ENCODE results near the gene KIF21A. TPM values are rescaled to one million over a fixed set of nuclear protein-coding genes. Genes with fewer than 3 reads are reported as not detected.

Gene KIF21A
- total RNA-seq, 3 donors from 2014 or later (not counting 1 experiment from before 2014, with no cell fraction given) = 11.5 to 31.6 (median 18.0) TPM

GRCh38 chr12:39401459-39401858, 41.5 kb downstream of the KIF21A start:
- Mint-ChIP-seq H3K27me3 (ENCODE audit: low read depth in 2 of 2) (no peaks in the 10 kb centered on the region), H3K4me3 (no peak overlapping the region), H3K4me1 (peaks cover 6 to 16% of the 10 kb centered on the region in 2 donors), H3K36me3 (no peaks in the 10 kb centered on the region), H3K27ac (no peak overlapping the region), H3K9me3 (no peaks in the 10 kb centered on the region)
- H3K4me3 ChIP-seq (ENCODE audit: low read length) = no peak overlapping the region
- H3K36me3 ChIP-seq (ENCODE audit: control insufficient read depth, insufficient read depth, low read length) = no peaks in the 10 kb centered on the region
- ATAC-seq (no peak), DNase-seq (no peak)
- 100% methylated on average over 1 of the region's 2 CpGs for WGBS (ENCODE audit: insufficient coverage)
- no peaks in the 10 kb centered on the region for H3K4me1 ChIP-seq (ENCODE audit: control insufficient read depth, insufficient read depth, low read length)
- no peak overlapping the region for H3K27ac ChIP-seq (ENCODE audit: low read length)
- intact Hi-C loops (cut with micrococcal nuclease) = no loop called here
- no peaks in the 10 kb centered on the region for H3K9me3 ChIP-seq (ENCODE audit: control insufficient read depth, insufficient read depth, low read length)
- H3K27me3 ChIP-seq (ENCODE audit: control insufficient read depth, insufficient read depth, low read length) = no peaks in the 10 kb centered on the region
- TF ChIP-seq, protein P1, sequence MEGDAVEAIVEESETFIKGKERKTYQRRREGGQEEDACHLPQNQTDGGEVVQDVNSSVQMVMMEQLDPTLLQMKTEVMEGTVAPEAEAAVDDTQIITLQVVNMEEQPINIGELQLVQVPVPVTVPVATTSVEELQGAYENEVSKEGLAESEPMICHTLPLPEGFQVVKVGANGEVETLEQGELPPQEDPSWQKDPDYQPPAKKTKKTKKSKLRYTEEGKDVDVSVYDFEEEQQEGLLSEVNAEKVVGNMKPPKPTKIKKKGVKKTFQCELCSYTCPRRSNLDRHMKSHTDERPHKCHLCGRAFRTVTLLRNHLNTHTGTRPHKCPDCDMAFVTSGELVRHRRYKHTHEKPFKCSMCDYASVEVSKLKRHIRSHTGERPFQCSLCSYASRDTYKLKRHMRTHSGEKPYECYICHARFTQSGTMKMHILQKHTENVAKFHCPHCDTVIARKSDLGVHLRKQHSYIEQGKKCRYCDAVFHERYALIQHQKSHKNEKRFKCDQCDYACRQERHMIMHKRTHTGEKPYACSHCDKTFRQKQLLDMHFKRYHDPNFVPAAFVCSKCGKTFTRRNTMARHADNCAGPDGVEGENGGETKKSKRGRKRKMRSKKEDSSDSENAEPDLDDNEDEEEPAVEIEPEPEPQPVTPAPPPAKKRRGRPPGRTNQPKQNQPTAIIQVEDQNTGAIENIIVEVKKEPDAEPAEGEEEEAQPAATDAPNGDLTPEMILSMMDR (IDR thresholded peaks at IDR 0.05) = no peak

DNA sequence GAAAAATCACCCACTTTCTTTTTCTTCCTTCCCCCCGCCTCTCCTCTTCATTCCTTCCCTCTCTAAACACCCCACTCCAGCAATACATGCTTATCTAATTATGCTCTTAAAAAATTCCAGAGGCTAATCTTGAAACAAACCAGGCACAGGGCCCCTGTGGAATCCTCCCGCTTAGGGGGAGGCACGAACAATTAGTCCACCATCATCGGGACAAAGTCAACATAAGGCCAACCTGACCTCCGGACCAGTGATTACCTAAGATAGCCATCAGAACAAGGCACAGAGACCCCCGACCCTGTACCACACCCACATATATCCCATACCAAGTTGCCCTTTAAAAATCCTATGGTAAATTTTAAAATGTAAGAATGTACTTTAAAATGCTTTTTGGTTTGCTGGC, 47.1 kb downstream of the KIF21A start:
- Mint-ChIP-seq H3K4me1 (peaks cover 7 to 12% of the 10 kb centered on the region in 2 donors), H3K27me3 (ENCODE audit: low read depth in 2 of 2) (no peaks in the 10 kb centered on the region), H3K9me3 (no peaks in the 10 kb centered on the region), H3K27ac (no peak overlapping the region), H3K4me3 (no peak overlapping the region), H3K36me3 (no peaks in the 10 kb centered on the region)
- intact Hi-C loops (cut with micrococcal nuclease) = no loop called here
- no peak for ATAC-seq
- TF ChIP-seq, protein P1 (IDR thresholded peaks at IDR 0.05) = no peak
- Histone ChIP-seq H3K9me3 (ENCODE audit: control insufficient read depth, insufficient read depth, low read length) (no peaks in the 10 kb centered on the region), H3K27ac (ENCODE audit: low read length) (no peak overlapping the region), H3K36me3 (ENCODE audit: control insufficient read depth, insufficient read depth, low read length) (no peaks in the 10 kb centered on the region), H3K4me1 (ENCODE audit: control insufficient read depth, insufficient read depth, low read length) (no peaks in the 10 kb centered on the region), H3K27me3 (ENCODE audit: control insufficient read depth, insufficient read depth, low read length) (no peaks in the 10 kb centered on the region), H3K4me3 (ENCODE audit: low read length) (no peak overlapping the region)
- 95% methylated on average over 5 of the region's 6 CpGs for WGBS (ENCODE audit: insufficient coverage)
- DNase-seq = no peak

DNA sequence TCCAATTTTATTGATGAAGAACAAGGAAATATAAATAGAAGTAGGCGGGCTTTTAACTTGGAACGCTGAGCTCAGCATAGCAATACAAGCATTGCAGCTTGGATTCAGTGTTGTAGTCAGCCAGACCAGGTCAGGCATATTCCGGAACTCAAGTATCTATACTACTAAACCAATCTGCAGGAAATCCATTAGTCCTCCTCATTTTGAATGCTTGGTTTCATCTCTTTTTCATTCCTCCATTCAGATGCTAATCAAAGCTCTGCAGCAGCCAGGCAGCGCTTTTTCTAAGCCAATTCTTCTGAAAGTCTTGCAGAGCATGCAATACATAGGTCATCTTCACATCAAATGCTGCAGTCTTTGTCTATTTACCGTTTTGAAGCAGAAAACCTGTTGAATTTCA, 49.0 kb downstream of the KIF21A start:
- Mint-ChIP-seq H3K36me3 (no peaks in the 10 kb centered on the region), H3K4me3 (no peak overlapping the region), H3K4me1 (peaks cover 7 to 8% of the 10 kb centered on the region in 2 donors), H3K9me3 (no peaks in the 10 kb centered on the region), H3K27ac (no peak overlapping the region), H3K27me3 (ENCODE audit: low read depth in 2 of 2) (no peaks in the 10 kb centered on the region)
- intact Hi-C loops (cut with micrococcal nuclease) = no loop called here
- H3K4me1 ChIP-seq (ENCODE audit: control insufficient read depth, insufficient read depth, low read length) = no peaks in the 10 kb centered on the region
- H3K9me3 ChIP-seq (ENCODE audit: control insufficient read depth, insufficient read depth, low read length) = no peaks in the 10 kb centered on the region
- TF ChIP-seq, protein P1 (IDR thresholded peaks at IDR 0.05) = no peak
- 80% methylated on average over 5 of the region's 5 CpGs for WGBS (ENCODE audit: insufficient coverage)
- ATAC-seq = no peak
- H3K27ac ChIP-seq (ENCODE audit: low read length) = no peak overlapping the region
- H3K4me3 ChIP-seq (ENCODE audit: low read length) = no peak overlapping the region
- DNase-seq = no peak
- no peaks in the 10 kb centered on the region for H3K36me3 ChIP-seq (ENCODE audit: control insufficient read depth, insufficient read depth, low read length)
- H3K27me3 ChIP-seq (ENCODE audit: control insufficient read depth, insufficient read depth, low read length) = no peaks in the 10 kb centered on the region

DNA sequence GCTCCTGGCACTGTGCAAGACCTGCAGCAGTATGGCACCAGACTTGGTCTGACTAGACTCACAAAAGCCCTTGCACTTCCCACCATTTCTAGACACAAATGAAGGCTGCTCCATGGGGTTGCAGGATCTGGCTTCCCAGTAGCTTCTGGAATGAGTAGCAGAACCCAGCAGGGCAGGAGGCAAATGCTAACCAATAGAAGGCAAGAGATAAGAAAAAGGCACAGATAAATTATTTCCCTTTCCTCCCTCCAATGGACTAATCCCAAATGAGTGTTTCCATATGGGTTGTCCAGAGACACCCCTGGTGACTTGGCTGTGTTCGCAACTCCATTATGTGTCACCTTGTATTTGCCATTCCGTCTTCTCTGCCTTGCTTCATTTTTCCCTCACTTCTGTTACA, 49.7 kb downstream of the KIF21A start:
- TF ChIP-seq, protein P1 (IDR thresholded peaks at IDR 0.05) = no peak
- Mint-ChIP-seq H3K4me1 (peaks cover 7 to 8% of the 10 kb centered on the region in 2 donors), H3K9me3 (no peaks in the 10 kb centered on the region), H3K36me3 (no peaks in the 10 kb centered on the region), H3K27ac (no peak overlapping the region), H3K4me3 (no peak overlapping the region), H3K27me3 (ENCODE audit: low read depth in 2 of 2) (no peaks in the 10 kb centered on the region)
- no peak for ATAC-seq
- no peak for DNase-seq
- no peaks in the 10 kb centered on the region for H3K9me3 ChIP-seq (ENCODE audit: control insufficient read depth, insufficient read depth, low read length)
- no peak overlapping the region for H3K27ac ChIP-seq (ENCODE audit: low read length)
- 100% methylated on average over 2 of the region's 2 CpGs for WGBS (ENCODE audit: insufficient coverage)
- no peak overlapping the region for H3K4me3 ChIP-seq (ENCODE audit: low read length)
- intact Hi-C loops (cut with micrococcal nuclease) = no loop called here
- no peaks in the 10 kb centered on the region for H3K4me1 ChIP-seq (ENCODE audit: control insufficient read depth, insufficient read depth, low read length)
- no peaks in the 10 kb centered on the region for H3K36me3 ChIP-seq (ENCODE audit: control insufficient read depth, insufficient read depth, low read length)
- no peaks in the 10 kb centered on the region for H3K27me3 ChIP-seq (ENCODE audit: control insufficient read depth, insufficient read depth, low read length)
